GM21390 (cell line): ENCODE measurements around the gene CST1.
"Not testable (repeated sequence)": the region's sequence is repeated elsewhere in the genome, so short reads cannot be mapped to it uniquely, and the experiment has no call there.

Experiments
- ATAC-seq: cut with Tn5 transposase; IDR thresholded peaks from one replicate; pipeline ENCODE4 v1.9.1; 2021; ENCODE audit not compliant: unreplicated experiment

CST1 gene

GRCh38 chr20:23750786-23751185 lies at the start of gene CST1:
TSS of gene CST1 (minus strand) at chr20:23750935. CDS start at chr20:23750866, 69 bp downstream.
- ATAC-seq, result not testable (repeated sequence)

GRCh38 chr20:23799216-23799847 lies 48.6 kb upstream of the CST1 start:
- peak; percentile 61 for ATAC-seq

DNA sequence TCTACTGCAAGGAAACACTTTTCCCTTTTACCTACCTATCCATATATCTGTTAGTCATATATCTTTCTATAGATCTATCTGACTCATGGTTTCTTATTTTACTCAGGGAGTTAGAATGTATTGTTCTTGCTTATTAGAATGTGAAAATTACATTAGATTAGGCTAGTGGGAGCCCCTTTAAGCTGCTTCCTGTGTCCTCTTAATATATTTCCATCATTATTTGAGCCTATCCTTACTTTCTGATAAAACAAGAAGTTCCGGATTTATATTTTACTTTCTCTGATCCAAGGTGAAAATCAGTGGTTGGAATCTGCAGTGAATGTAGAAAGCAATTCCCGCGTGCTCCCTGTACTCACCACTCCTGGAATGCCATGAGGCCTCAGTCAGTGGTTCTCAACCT lies 44.8 kb upstream of the CST1 start:
- no peak for ATAC-seq

GRCh38 chr20:23794841-23795240 lies 44.1 kb upstream of the CST1 start:
- no peak for ATAC-seq

DNA sequence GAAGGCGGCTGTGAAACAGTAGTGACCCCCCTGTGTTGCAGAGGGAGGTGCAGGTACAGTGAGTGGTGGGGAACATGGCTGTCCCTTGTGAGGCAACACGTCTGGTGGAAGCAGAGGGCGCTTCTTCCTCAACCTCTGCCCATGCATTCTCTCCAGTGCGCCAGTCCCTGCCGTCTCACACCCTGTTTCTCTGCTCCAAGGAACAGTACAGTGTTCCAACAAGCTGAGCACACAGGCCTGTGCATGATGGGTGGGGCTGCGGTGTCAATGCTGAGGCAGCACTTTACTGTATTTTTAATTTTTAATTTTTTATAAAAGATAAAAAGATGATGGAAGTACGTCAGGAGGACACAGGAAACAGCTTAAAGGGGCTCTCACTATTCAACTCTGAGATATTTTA lies 43.3 kb upstream of the CST1 start:
- ATAC-seq, result no peak

GRCh38 chr20:23783447-23783846 lies 32.7 kb upstream of the CST1 start:
- ATAC-seq, result no peak

DNA sequence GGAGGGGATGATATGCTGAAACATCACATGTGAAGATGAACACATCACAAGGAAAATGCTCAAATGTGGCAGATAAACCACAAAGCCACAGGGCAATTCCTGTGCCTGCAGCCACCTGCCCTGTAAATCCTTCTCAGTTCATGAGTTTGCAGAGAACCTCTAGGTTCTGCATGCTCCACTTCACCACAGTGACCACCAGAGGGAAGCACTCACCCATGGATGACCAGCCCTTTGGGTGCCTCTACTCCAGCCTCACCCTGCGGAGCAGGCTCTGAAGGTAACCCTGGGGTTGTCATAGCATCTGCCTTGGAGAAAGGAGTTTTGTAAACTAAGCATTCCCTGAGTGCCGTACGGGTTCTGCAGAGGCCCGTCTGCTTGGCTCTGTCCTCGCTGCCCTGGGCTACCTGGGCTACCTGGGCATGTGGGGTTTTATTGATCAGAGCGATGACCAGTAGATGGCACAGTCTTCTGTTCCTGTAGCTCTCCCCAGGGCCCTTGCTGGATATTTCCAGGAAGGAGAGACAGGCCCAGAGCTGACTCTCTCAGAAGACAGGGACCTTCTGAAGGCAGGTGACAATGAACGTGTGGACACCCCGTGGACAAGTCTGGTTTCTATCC lies 31.7 kb upstream of the CST1 start:
- ATAC-seq, result no peak

DNA sequence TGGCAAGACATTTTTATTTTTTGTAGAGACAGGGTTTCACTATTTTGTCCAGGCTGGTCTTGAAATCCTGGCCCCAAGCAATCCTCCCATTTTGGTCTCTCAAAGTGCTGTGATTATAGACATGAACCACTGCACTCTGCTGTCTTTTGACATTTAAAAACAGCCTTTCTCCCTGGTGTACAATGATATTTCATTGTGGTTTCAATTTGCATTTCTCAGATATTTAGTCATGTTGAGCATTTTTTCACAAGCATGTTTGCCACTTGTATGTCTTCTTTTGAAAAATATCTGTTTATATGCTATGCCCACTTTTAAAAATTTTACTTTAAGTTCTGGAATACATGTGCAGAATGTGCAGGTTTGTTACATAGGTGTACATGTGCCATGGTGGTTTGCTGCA lies 27.9 kb upstream of the CST1 start:
- not testable (repeated sequence) for ATAC-seq

GRCh38 chr20:23777380-23777779 lies 26.6 kb upstream of the CST1 start:
- ATAC-seq, result not testable (repeated sequence)

GRCh38 chr20:23776067-23776771 lies 25.5 kb upstream of the CST1 start:
- ATAC-seq, result no peak

- ATAC-seq, result no peak
These were observed 23.3 kb upstream of the CST1 start for GRCh38 chr20:23774081-23774480.

- ATAC-seq, result no peak
These were observed 22.8 kb upstream of the CST1 start for GRCh38 chr20:23773579-23773978.

- ATAC-seq, result no peak
These were observed 22.4 kb upstream of the CST1 start for GRCh38 chr20:23773127-23773526.

GRCh38 chr20:23772074-23772473 lies 21.3 kb upstream of the CST1 start:
- no peak for ATAC-seq

DNA sequence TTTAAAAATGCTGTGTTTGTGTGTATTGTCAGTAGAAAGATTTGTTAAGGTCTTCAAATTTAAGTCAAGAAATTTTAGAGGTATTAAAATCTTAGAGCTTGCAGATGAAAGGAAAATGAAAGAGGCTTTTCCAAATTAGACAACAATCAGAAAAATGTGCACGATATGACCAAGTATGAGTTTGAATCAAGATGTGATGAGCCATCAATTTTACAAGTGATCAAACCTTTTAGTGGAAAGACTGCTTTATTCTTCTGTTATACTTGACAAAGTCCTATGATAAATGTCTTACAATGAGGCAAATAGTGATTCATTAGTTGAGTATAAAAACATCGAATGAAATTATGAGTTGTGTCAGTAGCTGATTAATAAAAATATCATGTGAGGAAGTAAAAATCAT lies 19.6 kb upstream of the CST1 start:
- no peak for ATAC-seq

GRCh38 chr20:23768520-23768919 lies 17.8 kb upstream of the CST1 start:
- ATAC-seq, result not testable (repeated sequence)

GRCh38 chr20:23766531-23766930 lies 15.8 kb upstream of the CST1 start:
- no peak for ATAC-seq

GRCh38 chr20:23765578-23765977 lies 14.8 kb upstream of the CST1 start:
- no peak for ATAC-seq

GRCh38 chr20:23764630-23765029 lies 13.9 kb upstream of the CST1 start:
- not testable (repeated sequence) for ATAC-seq

DNA sequence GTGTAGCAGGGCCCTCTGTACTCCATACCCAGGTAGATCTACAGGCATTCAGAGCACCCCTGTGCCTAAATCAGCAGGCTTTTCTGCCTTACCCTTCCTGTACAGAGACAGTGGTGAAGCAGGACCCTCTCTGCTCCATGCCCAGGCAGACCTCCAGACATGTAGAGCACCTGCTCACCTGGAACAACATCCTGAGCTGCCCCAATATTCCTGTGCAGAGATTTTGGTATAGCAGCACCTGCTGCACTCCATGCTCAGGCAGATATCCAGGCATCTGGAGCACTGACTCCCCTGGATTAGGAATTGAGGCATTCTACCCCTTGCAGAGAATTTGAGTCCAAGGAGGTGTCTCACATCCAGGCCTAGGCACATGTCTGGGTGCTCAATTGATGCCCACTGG lies 12.6 kb upstream of the CST1 start:
- no peak for ATAC-seq

DNA sequence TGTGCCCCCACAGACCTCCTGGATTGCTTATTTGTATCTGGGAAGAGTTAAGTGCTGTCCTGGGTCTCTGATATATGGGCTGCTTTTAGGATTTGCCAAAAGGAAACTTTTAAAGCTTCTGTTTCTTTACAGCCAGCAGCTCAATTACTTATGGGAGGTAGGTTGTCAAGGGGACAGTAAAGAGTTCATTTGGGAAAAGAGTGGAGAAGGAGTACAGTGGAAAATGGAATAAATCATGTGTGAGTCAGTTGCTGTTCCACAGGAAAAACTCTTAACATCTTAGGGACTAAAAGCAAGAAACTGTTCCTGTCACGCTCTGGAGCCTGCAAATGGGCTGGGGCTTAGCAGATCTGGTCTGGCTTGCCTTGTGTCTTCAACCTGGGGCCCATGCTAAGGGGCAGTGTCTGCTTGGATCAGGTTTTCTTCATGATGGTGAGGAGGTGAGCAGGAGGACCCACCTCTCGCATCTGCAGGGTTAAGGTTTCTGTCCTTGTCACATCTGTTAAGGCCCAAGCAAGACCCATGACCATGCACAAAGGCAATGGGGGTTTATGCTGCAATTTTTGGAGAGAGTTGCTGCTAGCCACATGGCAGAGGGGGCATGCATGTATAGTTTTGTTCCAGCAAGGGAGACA lies 8.7 kb upstream of the CST1 start:
- no peak for ATAC-seq

- not testable (repeated sequence) for ATAC-seq
These were observed 6.1 kb upstream of the CST1 start for GRCh38 chr20:23756792-23757191.
